PC-9 (cell line): ENCODE measurements around the gene PTPRG.

Source experiments
- CTCF ChIP-seq: fragments of 200-600 bp; sonication (generic); conservative IDR thresholded peaks from 2 replicates; pipeline ENCODE4 v1.6.1; 2017; ENCODE audit warnings: mixed run types, antibody characterized with exemption, mild to moderate bottlenecking, moderate library complexity
- EZH2 ChIP-seq: fragments of 200-600 bp; sonication (generic); IDR thresholded peaks from 2 replicates; pipeline ENCODE4 v1.8.0; 2017; ENCODE audit warnings: antibody characterized with exemption, low read depth

- no peak for TF ChIP-seq CTCF
- TF ChIP-seq EZH2, result no peak
Measured at GRCh38 chr3:61687206-61687605, 125.8 kb downstream of the PTPRG start.
